GM23248 (cell line): Measurements from ENCODE around the gene FAM117A.

Source experiments
- EZH2 ChIP-seq: fragments of 200-600 bp; sonication (generic); IDR thresholded peaks from 2 replicates; pipeline ENCODE4 v1.6.1; 2018; ENCODE audit warnings: antibody characterized with exemption, mild to moderate bottlenecking; ENCODE audit not compliant: insufficient read depth, poor library complexity, severe bottlenecking
- EZH2phosphoT487 ChIP-seq: fragments of 200-600 bp; sonication (generic); IDR thresholded peaks from 2 replicates; pipeline ENCODE4 v1.6.1; 2018; ENCODE audit warnings: antibody characterized with exemption, moderate library complexity, mild to moderate bottlenecking, low read depth; ENCODE audit not compliant: insufficient read depth

DNA sequence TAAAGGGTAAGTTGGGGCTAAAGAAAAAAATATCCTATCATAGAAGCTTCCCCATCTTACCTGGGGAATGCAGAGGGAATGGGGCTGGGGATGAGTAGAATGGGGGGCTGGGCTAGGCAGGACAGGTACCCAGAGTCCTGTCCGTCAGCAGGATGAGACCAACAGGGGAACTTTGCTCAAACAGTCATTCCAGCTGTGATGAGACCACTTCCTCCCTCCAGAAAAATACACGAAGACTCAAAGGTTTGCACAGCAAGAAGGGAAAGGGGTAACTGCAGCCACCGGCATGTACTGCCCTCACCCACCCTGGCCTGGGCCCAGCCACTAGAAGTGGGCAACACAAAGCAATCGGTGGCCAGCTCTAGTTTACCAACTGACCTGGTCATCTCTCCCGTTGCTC lies 35.5 kb downstream of the FAM117A start:
- TF ChIP-seq EZH2phosphoT487: no peak
- TF ChIP-seq EZH2: no peak
